K562 (cell line): ENCODE measurements around the gene SLC8A1. TPM values are rescaled to one million over a fixed set of nuclear protein-coding genes. Genes with fewer than 3 reads are reported as not detected.

Experiments used
- BRCA1 ChIP-seq, 2 experiments: fragments of 450-650 bp in 1 of 2; sonication (generic) in 1 of 2; formaldehyde crosslinking in 1 of 2; IDR thresholded peaks; 2 replicates each; pipeline versions ENCODE4 v1.5.0 to v1.6.1; 2017 to 2020; ENCODE audit warnings: mild to moderate bottlenecking in 1 of 2, missing genetic modification reagents in 1 of 2
- CREBBP ChIP-seq: IDR thresholded peaks from one replicate; pipeline ENCODE4 v1.6.1; 2012; ENCODE audit warnings: low read depth, mild to moderate bottlenecking, control low read depth, inconsistent platforms, low read length
- ELF1 ChIP-seq: fragments of 200-800 bp; sonication (Bioruptor generic); IDR thresholded peaks from 2 replicates; pipeline ENCODE4 v1.6.1; 2016; ENCODE audit warnings: missing genetic modification characterization, missing compliant biosample characterization
- FOXK1 ChIP-seq: sonication (generic); formaldehyde crosslinking; IDR thresholded peaks from 2 replicates; pipeline ENCODE4 v1.8.0; 2022; ENCODE audit warnings: missing genetic modification reagents, mild to moderate bottlenecking, borderline replicate concordance
- HMGN3 ChIP-seq: IDR thresholded peaks from 2 replicates; pipeline ENCODE4 v1.6.1; 2011; ENCODE audit warnings: borderline replicate concordance, low read depth, mild to moderate bottlenecking, mixed read lengths, low read length; ENCODE audit not compliant: insufficient read length; ENCODE audit errors: extremely low read depth
- LEF1 ChIP-seq: fragments of 450-650 bp; IDR thresholded peaks from 2 replicates; pipeline ENCODE4 v1.6.1; 2016; ENCODE audit warnings: mild to moderate bottlenecking
- SIN3A ChIP-seq, 2 experiments: fragments of 150-350 bp in 1 of 2; IDR thresholded peaks; 2 replicates each; pipeline ENCODE4 v1.6.1; 2011 to 2016; ENCODE audit warnings: borderline replicate concordance in 2 of 2, low read depth in 2 of 2, low read length in 2 of 2, mild to moderate bottlenecking in 2 of 2, moderate library complexity in 2 of 2; ENCODE audit not compliant: control insufficient read depth in 1 of 2
- ZNF79 ChIP-seq: fragments of 250-450 bp; sonication (Bioruptor Pico); IDR thresholded peaks from 2 replicates; pipeline ENCODE4 v1.4.0; 2020; ENCODE audit warnings: low read depth, mild to moderate bottlenecking, moderate library complexity
- polyA plus RNA-seq, 8 experiments: library from polyadenylated mRNA; depleted of rRNA in 4 of 8; stranded (reverse) in 5 of 8; unstranded in 3 of 8; fragments of >200 nt; fragmentation: Nextera tagmentation in 2 of 8; fragmentation: Illumina TruSeq in 1 of 8; extraction: Ambion mirVana in 2 of 8; extraction: Trizol in 1 of 8; gene quantifications; 2 replicates each; pipeline versions ENCODE4 v1.2.1 to v1.2.3, GENCODE V29; 2011 to 2014; ENCODE audit warnings: inconsistent platforms in 1 of 8, missing spikeins in 1 of 8
- total RNA-seq, 7 experiments: library from RNA; depleted of rRNA in 6 of 7; stranded (reverse); fragments of >200 nt in 6 of 7; fragmentation: Illumina TruSeq in 2 of 7; extraction: Trizol in 2 of 7; gene quantifications; 2 replicates each; pipeline versions ENCODE4 v1.2.1 to v1.2.3, GENCODE V29; 2011 to 2021; ENCODE audit warnings: low replicate concordance in 1 of 7
- TF ChIP-seq, protein P1 (sequence below), 2 experiments: fragments of 250-450 bp in 1 of 2; fragments of 450-650 bp in 1 of 2; sonication (Bioruptor Pico) in 1 of 2; IDR thresholded peaks; 2 replicates each; pipeline versions ENCODE4 v1.6.1 to v1.8.0; 2016 to 2021; ENCODE audit warnings: mild to moderate bottlenecking in 2 of 2, moderate library complexity in 2 of 2, missing compliant biosample characterization in 1 of 2, missing genetic modification characterization in 1 of 2
- TF ChIP-seq, protein P2 (sequence below): fragments of 250-450 bp; sonication (Bioruptor Pico); IDR thresholded peaks from 2 replicates; pipeline ENCODE4 v1.8.0; 2021; ENCODE audit warnings: mild to moderate bottlenecking, moderate library complexity

Gene SLC8A1
- total and polyA plus RNA-seq, 9 of the 15 experiments (the other 6 are each of a cell fraction or from before 2014, with no cell fraction given): not detected

DNA sequence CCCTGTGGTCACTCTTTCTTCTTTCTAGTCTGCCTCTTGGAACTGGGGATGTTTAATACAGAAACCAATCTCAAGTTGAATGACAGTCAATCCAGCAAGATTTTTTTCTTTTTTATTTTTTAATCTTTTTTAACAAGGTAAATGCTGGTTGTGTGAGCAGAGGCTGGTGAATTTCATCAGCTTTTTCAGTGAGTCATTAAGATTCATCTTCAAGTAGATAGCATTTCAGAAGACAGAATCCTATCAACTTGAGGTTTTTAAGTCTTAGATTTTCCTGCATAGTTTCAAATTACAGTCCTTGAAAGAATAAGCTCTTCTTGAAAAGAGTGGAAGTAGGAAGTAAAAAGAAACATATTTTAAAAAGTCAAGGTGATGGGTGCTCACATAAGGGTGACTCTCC, 12.4 kb downstream of the SLC8A1 start (continued):
- TF ChIP-seq, protein P1, sequence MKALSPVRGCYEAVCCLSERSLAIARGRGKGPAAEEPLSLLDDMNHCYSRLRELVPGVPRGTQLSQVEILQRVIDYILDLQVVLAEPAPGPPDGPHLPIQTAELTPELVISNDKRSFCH (CRISPR knock-in tag; IDR thresholded peaks at IDR 0.05): no peak
- TF ChIP-seq, protein P1 (tag; IDR thresholded peaks at IDR 0.05): no peak
- no peak for TF ChIP-seq SIN3A (IDR thresholded peaks at IDR 0.05; ENCODE audit: borderline replicate concordance in 2 of 2, control insufficient read depth in 1 of 2, low read depth in 2 of 2, low read length in 2 of 2)
- no peak for TF ChIP-seq CREBBP
- TF ChIP-seq LEF1: no peak
- TF ChIP-seq HMGN3: no peak
- TF ChIP-seq, protein P2, sequence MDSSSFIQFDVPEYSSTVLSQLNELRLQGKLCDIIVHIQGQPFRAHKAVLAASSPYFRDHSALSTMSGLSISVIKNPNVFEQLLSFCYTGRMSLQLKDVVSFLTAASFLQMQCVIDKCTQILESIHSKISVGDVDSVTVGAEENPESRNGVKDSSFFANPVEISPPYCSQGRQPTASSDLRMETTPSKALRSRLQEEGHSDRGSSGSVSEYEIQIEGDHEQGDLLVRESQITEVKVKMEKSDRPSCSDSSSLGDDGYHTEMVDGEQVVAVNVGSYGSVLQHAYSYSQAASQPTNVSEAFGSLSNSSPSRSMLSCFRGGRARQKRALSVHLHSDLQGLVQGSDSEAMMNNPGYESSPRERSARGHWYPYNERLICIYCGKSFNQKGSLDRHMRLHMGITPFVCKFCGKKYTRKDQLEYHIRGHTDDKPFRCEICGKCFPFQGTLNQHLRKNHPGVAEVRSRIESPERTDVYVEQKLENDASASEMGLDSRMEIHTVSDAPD (CRISPR knock-in tag): no peak
- TF ChIP-seq ZNF79: no peak
- TF ChIP-seq FOXK1 (CRISPR knock-in tag): no peak
- no peak for TF ChIP-seq BRCA1 (IDR thresholded peaks at IDR 0.05)
- no peak for TF ChIP-seq BRCA1 (CRISPR knock-in tag; IDR thresholded peaks at IDR 0.05)
- no peak for TF ChIP-seq ELF1 (tag)
